ENCODE results near the gene GLYATL1B. TPM values are rescaled to one million over a fixed set of nuclear protein-coding genes. Genes with fewer than 3 reads are reported as not detected.

The GLYATL1B gene
- total and polyA plus RNA-seq, 10 of the 15 experiments (the other 5 are each of a cell fraction or from before 2014, with no cell fraction given), result 0.10 to 1.7 (median 0.24) TPM; not detected in 4

GRCh38 chr11:59135648-59136461 is 49.7 kb downstream of the GLYATL1B start (continued):
- TF ChIP-seq ZBTB4 (CRISPR knock-in tag; IDR thresholded peaks at IDR 0.05) (no peak), NFXL1 (IDR thresholded peaks at IDR 0.05; ENCODE audit: borderline replicate concordance) (no peak), STAT3 (IDR thresholded peaks at IDR 0.05; ENCODE audit: low read depth, low read length) (no peak), EZH2 (IDR thresholded peaks at IDR 0.05; ENCODE audit: borderline replicate concordance, control insufficient read depth, low read depth, low read length) (no peak), BRCA1 (IDR thresholded peaks at IDR 0.05; ENCODE audit: low read depth, low read length) (no peak), BHLHE40 (IDR thresholded peaks at IDR 0.05; ENCODE audit: borderline replicate concordance in 1 of 2, low read depth in 2 of 2, low read length in 1 of 2) (peak; percentile 14 to 36; a peak in 2 of 4 replicates), PBX3 (IDR thresholded peaks at IDR 0.05; ENCODE audit: insufficient replicate concordance, low read depth, low read length) (no peak), MEF2A (IDR thresholded peaks at IDR 0.05; ENCODE audit: insufficient read depth, low read depth, low read length) (0 out of 2 replicates have a peak, but pooled peaks have one; percentile 12), YY1 (IDR thresholded peaks at IDR 0.05; ENCODE audit: low read depth, low read length) (peak; percentile 80), RAD21 (IDR thresholded peaks at IDR 0.05; ENCODE audit: insufficient read depth, low read depth, low read length) (peak; percentile 99), SPI1 (IDR thresholded peaks at IDR 0.05; ENCODE audit: borderline replicate concordance, insufficient read depth, low read depth, low read length) (no peak)
- TF ChIP-seq, protein P1, sequence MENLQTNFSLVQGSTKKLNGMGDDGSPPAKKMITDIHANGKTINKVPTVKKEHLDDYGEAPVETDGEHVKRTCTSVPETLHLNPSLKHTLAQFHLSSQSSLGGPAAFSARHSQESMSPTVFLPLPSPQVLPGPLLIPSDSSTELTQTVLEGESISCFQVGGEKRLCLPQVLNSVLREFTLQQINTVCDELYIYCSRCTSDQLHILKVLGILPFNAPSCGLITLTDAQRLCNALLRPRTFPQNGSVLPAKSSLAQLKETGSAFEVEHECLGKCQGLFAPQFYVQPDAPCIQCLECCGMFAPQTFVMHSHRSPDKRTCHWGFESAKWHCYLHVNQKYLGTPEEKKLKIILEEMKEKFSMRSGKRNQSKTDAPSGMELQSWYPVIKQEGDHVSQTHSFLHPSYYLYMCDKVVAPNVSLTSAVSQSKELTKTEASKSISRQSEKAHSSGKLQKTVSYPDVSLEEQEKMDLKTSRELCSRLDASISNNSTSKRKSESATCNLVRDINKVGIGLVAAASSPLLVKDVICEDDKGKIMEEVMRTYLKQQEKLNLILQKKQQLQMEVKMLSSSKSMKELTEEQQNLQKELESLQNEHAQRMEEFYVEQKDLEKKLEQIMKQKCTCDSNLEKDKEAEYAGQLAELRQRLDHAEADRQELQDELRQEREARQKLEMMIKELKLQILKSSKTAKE (IDR thresholded peaks at IDR 0.05; ENCODE audit: low read depth, poor library complexity, severe bottlenecking), result no peak
- TF ChIP-seq, protein P2, sequence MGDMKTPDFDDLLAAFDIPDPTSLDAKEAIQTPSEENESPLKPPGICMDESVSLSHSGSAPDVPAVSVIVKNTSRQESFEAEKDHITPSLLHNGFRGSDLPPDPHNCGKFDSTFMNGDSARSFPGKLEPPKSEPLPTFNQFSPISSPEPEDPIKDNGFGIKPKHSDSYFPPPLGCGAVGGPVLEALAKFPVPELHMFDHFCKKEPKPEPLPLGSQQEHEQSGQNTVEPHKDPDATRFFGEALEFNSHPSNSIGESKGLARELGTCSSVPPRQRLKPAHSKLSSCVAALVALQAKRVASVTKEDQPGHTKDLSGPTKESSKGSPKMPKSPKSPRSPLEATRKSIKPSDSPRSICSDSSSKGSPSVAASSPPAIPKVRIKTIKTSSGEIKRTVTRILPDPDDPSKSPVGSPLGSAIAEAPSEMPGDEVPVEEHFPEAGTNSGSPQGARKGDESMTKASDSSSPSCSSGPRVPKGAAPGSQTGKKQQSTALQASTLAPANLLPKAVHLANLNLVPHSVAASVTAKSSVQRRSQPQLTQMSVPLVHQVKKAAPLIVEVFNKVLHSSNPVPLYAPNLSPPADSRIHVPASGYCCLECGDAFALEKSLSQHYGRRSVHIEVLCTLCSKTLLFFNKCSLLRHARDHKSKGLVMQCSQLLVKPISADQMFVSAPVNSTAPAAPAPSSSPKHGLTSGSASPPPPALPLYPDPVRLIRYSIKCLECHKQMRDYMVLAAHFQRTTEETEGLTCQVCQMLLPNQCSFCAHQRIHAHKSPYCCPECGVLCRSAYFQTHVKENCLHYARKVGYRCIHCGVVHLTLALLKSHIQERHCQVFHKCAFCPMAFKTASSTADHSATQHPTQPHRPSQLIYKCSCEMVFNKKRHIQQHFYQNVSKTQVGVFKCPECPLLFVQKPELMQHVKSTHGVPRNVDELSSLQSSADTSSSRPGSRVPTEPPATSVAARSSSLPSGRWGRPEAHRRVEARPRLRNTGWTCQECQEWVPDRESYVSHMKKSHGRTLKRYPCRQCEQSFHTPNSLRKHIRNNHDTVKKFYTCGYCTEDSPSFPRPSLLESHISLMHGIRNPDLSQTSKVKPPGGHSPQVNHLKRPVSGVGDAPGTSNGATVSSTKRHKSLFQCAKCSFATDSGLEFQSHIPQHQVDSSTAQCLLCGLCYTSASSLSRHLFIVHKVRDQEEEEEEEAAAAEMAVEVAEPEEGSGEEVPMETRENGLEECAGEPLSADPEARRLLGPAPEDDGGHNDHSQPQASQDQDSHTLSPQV (IDR thresholded peaks at IDR 0.05), result 0 out of 2 replicates have a peak, but pooled peaks have one; percentile 48

Measured in GM12878 (cell line).